PC-3 (cell line): Measurements from ENCODE around the gene MYOF.

ENCODE experiments used
- CTCF ChIP-seq: fragments of 300-600 bp; sonication (generic); conservative IDR thresholded peaks from 2 replicates; pipeline ENCODE4 v1.5.1; 2017; ENCODE audit warnings: antibody characterized with exemption, low read depth, mild to moderate bottlenecking, low read length
- EZH2 ChIP-seq: fragments of 300-600 bp; sonication (generic); IDR thresholded peaks from one replicate; pipeline ENCODE4 v1.6.1; 2017; ENCODE audit warnings: antibody characterized with exemption, mild to moderate bottlenecking, low read length; ENCODE audit not compliant: unreplicated experiment
- EZH2phosphoT487 ChIP-seq: fragments of 300-600 bp; sonication (generic); IDR thresholded peaks from 2 replicates; pipeline ENCODE4 v1.6.1; 2018; ENCODE audit warnings: mild to moderate bottlenecking, antibody characterized with exemption, low read length, borderline replicate concordance

- TF ChIP-seq CTCF, result no peak
- no peak for TF ChIP-seq EZH2
- TF ChIP-seq EZH2phosphoT487, result no peak
Measured at GRCh38 chr10:93342921-93343320, 139.2 kb downstream of the MYOF start.
